ENCODE data around the gene CATSPER3.

Gene CATSPER3

DNA sequence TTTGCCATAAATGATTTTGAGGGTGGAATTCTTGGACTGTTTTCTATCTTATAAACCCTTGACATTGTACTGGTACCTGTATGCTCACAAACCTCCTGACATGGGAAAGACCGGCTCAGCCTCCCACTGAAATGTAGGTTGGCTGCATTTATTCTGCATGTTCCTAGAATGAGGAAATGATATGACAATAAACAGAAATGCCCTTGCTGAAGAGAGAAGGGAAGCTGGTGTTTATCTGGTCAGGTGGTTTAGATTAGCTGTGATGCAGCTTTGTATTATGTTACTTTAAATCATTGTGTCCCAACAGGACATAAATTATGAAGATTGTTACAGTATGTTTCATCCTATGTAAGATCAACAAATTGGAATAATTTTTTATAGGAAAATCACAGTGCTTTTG lies 23.1 kb upstream of the CATSPER3 start:
- Histone ChIP-seq H3K27ac (ENCODE audit: low read depth, low read length) (no peak overlapping the region), H3K4me3 (ENCODE audit: low read depth in 1 of 5, low read length in 5 of 5) (no peak overlapping the region), H3K9ac (ENCODE audit: low read length in 5 of 5) (no peak overlapping the region), H3K9me3 (ENCODE audit: control insufficient read depth in 5 of 5, low read length in 5 of 5) (no peaks in the 10 kb centered on the region), H3K36me3 (ENCODE audit: control insufficient read depth in 5 of 5, insufficient read depth in 5 of 5, low read length in 5 of 5) (peaks cover 0 to 5% (median under 1%) of the 10 kb centered on the region in 5 donors), H3K4me1 (ENCODE audit: control insufficient read depth in 5 of 5, insufficient read depth in 5 of 5, low read length in 5 of 5) (peaks cover 0 to 4% (median 0%) of the 10 kb centered on the region in 5 donors), H3K27me3 (ENCODE audit: control insufficient read depth in 5 of 5, insufficient read depth in 4 of 5, low read length in 5 of 5) (no peaks in the 10 kb centered on the region)

DNA sequence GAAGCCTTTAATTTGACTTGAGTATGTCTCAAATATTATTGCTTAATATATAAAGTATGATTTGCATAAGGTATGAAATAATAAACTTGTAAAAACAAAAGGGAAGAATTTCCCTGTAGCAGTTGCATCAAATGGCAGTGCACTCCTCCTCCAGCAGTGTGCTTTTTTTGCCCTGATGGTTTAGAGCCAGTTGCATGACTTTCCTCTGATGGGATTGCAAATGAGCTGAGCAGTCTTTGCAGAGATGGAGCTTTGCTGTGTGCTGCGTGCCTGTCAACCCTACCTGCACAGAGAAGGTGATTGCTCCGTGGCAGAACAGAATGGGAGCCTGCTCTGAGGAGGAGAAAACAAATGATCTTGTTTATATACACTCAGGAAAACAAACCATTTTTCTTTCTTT lies 22.7 kb upstream of the CATSPER3 start:
- Histone ChIP-seq H3K9me3 (ENCODE audit: control insufficient read depth in 5 of 5, low read length in 5 of 5) (no peaks in the 10 kb centered on the region), H3K27me3 (ENCODE audit: control insufficient read depth in 5 of 5, insufficient read depth in 4 of 5, low read length in 5 of 5) (no peaks in the 10 kb centered on the region), H3K4me3 (ENCODE audit: low read depth in 1 of 5, low read length in 5 of 5) (no peak overlapping the region), H3K27ac (ENCODE audit: low read depth, low read length) (no peak overlapping the region), H3K4me1 (ENCODE audit: control insufficient read depth in 5 of 5, insufficient read depth in 5 of 5, low read length in 5 of 5) (peaks cover 0 to 4% (median 0%) of the 10 kb centered on the region in 5 donors), H3K36me3 (ENCODE audit: control insufficient read depth in 5 of 5, insufficient read depth in 5 of 5, low read length in 5 of 5) (peaks cover 0 to 2% (median 0%) of the 10 kb centered on the region in 5 donors), H3K9ac (ENCODE audit: low read length in 5 of 5) (no peak overlapping the region)

DNA sequence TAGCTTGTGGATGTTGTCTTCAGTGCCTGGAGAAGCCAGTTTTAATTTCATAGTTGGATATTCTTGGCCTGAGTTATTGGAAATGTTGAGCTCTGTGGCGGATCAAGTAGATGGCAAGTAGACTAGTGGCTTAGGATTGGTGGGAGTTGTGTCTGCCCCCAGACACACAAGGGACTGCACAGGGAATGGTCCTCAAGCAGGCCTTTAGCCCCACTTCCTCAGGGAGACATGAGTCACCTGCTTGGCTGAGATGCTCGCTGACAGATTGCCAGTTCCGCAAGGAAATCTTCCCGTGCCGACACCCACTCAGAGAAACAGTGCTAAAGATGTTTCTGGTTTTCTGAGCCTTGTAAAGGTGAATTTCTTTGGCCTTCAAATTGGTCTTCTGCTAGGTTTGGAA lies 18.8 kb upstream of the CATSPER3 start:
- Histone ChIP-seq H3K27ac (ENCODE audit: low read depth, low read length) (no peak overlapping the region), H3K9ac (ENCODE audit: low read length in 5 of 5) (no peak overlapping the region), H3K4me1 (ENCODE audit: control insufficient read depth in 5 of 5, insufficient read depth in 5 of 5, low read length in 5 of 5) (peaks cover 0 to 4% (median 0%) of the 10 kb centered on the region in 5 donors), H3K36me3 (ENCODE audit: control insufficient read depth in 5 of 5, insufficient read depth in 5 of 5, low read length in 5 of 5) (peaks cover 0 to 5% (median 0%) of the 10 kb centered on the region in 5 donors), H3K9me3 (ENCODE audit: control insufficient read depth in 5 of 5, low read length in 5 of 5) (peaks cover 0 to 1% (median 0%) of the 10 kb centered on the region in 5 donors), H3K4me3 (ENCODE audit: low read depth in 1 of 5, low read length in 5 of 5) (no peak overlapping the region), H3K27me3 (ENCODE audit: control insufficient read depth in 5 of 5, insufficient read depth in 4 of 5, low read length in 5 of 5) (no peaks in the 10 kb centered on the region)

DNA sequence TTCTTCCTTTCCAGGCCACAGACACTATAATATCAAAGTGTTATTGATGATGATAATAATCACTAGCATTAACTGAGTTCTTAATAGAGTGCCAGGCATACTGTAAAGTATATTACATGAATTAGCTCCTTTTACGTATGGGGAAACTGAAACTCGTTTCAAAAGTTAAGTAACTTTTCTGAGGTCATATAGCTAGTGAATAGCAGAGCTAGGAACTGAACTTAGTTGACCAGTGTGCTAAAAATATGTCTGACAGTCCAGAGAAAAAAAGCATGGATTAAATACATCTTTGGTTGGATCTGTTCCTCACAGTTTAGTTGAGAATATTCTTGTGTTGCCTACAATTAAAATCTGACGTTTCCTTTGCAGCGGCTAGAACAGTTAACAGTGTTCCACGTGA lies 18.4 kb upstream of the CATSPER3 start:
- no peaks in the 10 kb centered on the region for H3K27me3 ChIP-seq (ENCODE audit: control insufficient read depth in 5 of 5, insufficient read depth in 4 of 5, low read length in 5 of 5)
- no peak overlapping the region for H3K4me3 ChIP-seq (ENCODE audit: low read depth in 1 of 5, low read length in 5 of 5)
- no peak overlapping the region for H3K27ac ChIP-seq (ENCODE audit: low read depth, low read length)
- no peak overlapping the region for H3K9ac ChIP-seq (ENCODE audit: low read length in 5 of 5)
- H3K9me3 ChIP-seq (ENCODE audit: control insufficient read depth in 5 of 5, low read length in 5 of 5), result peaks cover 0 to 5% (median 0%) of the 10 kb centered on the region in 5 donors
- peaks cover 0 to 5% (median 0%) of the 10 kb centered on the region in 5 donors for H3K36me3 ChIP-seq (ENCODE audit: control insufficient read depth in 5 of 5, insufficient read depth in 5 of 5, low read length in 5 of 5)
- peaks cover 0 to 4% (median 0%) of the 10 kb centered on the region in 5 donors for H3K4me1 ChIP-seq (ENCODE audit: control insufficient read depth in 5 of 5, insufficient read depth in 5 of 5, low read length in 5 of 5)

DNA sequence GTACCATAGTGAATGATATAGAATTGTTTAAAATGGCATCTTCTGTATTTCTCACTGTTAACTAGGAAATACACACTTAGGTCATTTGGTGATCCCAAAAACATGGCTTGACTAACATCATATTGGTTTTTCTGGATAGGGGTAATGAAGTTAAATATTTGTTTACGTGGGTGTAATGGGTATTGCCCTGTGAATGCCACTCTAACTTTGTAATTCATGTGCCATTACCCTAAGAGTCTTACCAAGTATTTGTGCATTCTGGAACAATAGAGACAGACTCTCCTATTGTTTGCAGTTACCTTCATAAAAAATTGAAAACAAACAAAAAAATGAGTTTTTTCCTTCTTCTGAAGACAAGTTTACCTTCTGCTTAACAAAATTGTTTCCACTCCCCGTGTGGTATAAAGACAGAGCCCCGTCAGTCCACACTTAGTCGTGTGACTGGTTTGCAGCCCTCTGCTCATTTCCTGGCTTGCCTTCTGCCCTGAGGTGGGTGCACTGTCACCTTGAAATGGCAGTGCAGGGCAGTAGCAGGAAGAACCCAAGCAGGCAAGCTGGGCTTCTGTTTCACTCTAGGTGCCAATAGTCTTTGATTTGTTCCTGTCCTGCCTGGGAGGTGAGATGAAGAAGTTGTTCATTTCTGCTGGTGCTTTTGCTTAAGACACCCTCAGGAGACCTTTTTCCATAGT lies 9.6 kb upstream of the CATSPER3 start:
- Histone ChIP-seq H3K9me3 (ENCODE audit: control insufficient read depth in 5 of 5, low read length in 5 of 5) (peaks cover 0 to 7% (median 0%) of the 10 kb centered on the region in 5 donors), H3K9ac (ENCODE audit: low read length in 5 of 5) (no peak overlapping the region), H3K27me3 (ENCODE audit: control insufficient read depth in 5 of 5, insufficient read depth in 4 of 5, low read length in 5 of 5) (no peaks in the 10 kb centered on the region), H3K27ac (ENCODE audit: low read depth, low read length) (no peak overlapping the region), H3K4me3 (ENCODE audit: low read depth in 1 of 5, low read length in 5 of 5) (no peak overlapping the region), H3K4me1 (ENCODE audit: control insufficient read depth in 5 of 5, insufficient read depth in 5 of 5, low read length in 5 of 5) (no peaks in the 10 kb centered on the region), H3K36me3 (ENCODE audit: control insufficient read depth in 5 of 5, insufficient read depth in 5 of 5, low read length in 5 of 5) (peaks cover 7 to 19% (median 15%) of the 10 kb centered on the region in 5 donors)

DNA sequence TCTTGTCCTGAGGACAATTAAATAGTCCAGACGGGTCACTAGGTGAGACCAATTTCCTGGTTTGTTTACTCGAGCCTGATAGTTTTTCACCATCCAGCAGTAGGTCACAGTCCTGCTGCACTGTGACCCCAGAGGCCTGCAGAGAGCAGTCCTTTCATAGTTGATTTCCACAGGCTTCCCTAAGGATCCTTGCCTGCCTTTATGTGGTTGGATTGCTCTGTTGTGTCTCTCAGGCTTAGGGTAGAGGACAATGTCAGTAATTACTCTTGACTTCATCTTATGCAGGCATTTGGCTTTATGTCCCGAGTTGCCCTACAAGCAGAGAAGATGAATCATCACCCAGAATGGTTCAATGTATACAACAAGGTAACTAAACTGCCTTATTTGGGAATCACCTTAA lies 9.0 kb upstream of the CATSPER3 start:
- Histone ChIP-seq H3K4me3 (ENCODE audit: low read depth in 1 of 5, low read length in 5 of 5) (no peak overlapping the region), H3K4me1 (ENCODE audit: control insufficient read depth in 5 of 5, insufficient read depth in 5 of 5, low read length in 5 of 5) (no peaks in the 10 kb centered on the region), H3K36me3 (ENCODE audit: control insufficient read depth in 5 of 5, insufficient read depth in 5 of 5, low read length in 5 of 5) (peaks cover 7 to 21% (median 16%) of the 10 kb centered on the region in 5 donors), H3K27ac (ENCODE audit: low read depth, low read length) (no peak overlapping the region), H3K27me3 (ENCODE audit: control insufficient read depth in 5 of 5, insufficient read depth in 4 of 5, low read length in 5 of 5) (no peaks in the 10 kb centered on the region), H3K9me3 (ENCODE audit: control insufficient read depth in 5 of 5, low read length in 5 of 5) (peaks cover 0 to 7% (median 0%) of the 10 kb centered on the region in 5 donors), H3K9ac (ENCODE audit: low read length in 5 of 5) (no peak overlapping the region)

DNA sequence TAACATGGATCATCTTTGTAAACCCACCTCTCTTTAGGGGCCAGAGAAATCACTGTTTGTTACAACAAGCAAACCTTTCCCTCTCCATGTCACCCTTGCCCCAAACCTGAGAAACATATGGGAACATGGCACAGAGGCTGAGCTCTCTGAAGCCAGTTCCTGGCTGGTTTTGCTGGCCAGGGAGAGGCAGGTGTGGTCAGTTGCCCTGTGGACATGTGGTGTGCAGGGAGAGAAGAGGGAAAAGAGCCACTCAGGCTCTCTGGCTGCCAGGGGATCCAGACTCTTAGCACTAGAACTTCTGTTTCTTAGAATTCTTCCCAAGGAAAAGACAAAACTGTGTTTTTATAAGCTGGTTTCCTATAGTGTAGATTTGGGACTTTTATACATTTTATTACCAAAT lies 4.6 kb upstream of the CATSPER3 start:
- no peaks in the 10 kb centered on the region for H3K4me1 ChIP-seq (ENCODE audit: control insufficient read depth in 5 of 5, insufficient read depth in 5 of 5, low read length in 5 of 5)
- H3K9ac ChIP-seq (ENCODE audit: low read length in 5 of 5), result no peak overlapping the region
- H3K27ac ChIP-seq (ENCODE audit: low read depth, low read length), result no peak overlapping the region
- H3K9me3 ChIP-seq (ENCODE audit: control insufficient read depth in 5 of 5, low read length in 5 of 5), result no peaks in the 10 kb centered on the region
- H3K4me3 ChIP-seq (ENCODE audit: low read depth in 1 of 5, low read length in 5 of 5), result no peak overlapping the region
- peaks cover 12 to 33% (median 22%) of the 10 kb centered on the region in 5 donors for H3K36me3 ChIP-seq (ENCODE audit: control insufficient read depth in 5 of 5, insufficient read depth in 5 of 5, low read length in 5 of 5)
- H3K27me3 ChIP-seq (ENCODE audit: control insufficient read depth in 5 of 5, insufficient read depth in 4 of 5, low read length in 5 of 5), result no peaks in the 10 kb centered on the region

DNA sequence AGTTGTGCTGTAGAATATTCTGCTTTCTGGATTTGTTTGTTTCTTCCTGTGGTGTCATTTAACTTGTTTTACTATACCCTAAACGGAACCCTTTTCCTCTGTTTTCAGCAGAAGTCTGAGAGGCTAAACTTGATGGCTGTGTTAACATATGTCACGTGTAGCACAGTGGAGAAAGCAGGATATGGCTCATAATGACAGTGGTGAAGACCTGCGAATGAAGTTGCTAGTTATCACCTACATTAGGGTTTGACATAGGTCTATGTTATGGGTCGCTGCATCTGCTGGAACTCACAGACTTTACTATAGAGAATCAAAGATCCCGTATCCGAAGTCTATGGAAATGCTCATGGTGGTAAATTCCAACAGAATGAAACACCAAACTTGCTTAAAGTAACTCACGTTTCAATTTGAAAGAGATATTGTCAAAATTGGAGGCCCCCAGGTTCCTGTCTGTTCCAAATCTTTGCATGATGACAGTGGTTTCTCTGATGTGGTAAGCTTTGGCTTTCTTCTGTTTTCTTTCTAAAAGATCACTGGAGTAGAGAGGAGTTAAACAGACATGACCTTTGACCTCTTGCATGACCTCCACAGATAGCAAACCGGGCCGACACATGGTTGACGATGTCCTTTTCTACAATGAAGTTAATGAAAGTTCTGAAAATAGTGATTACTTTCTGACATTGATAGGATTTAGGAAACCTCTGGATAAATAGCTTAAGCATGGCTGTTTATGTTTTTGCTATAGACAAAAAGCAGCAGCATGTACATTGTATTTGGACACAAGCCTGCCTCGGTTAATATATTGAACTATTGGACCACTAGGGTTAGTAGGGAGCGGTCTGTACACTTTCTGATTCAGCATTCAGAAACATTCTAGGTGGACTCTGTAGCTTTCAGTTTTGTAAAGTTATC lies 3.1 kb upstream of the CATSPER3 start:
- Histone ChIP-seq H3K4me1 (ENCODE audit: control insufficient read depth in 5 of 5, insufficient read depth in 5 of 5, low read length in 5 of 5) (no peaks in the 10 kb centered on the region), H3K27ac (ENCODE audit: low read depth, low read length) (no peak overlapping the region), H3K4me3 (ENCODE audit: low read depth in 1 of 5, low read length in 5 of 5) (no peak overlapping the region), H3K9ac (ENCODE audit: low read length in 5 of 5) (no peak overlapping the region), H3K27me3 (ENCODE audit: control insufficient read depth in 5 of 5, insufficient read depth in 4 of 5, low read length in 5 of 5) (no peaks in the 10 kb centered on the region), H3K9me3 (ENCODE audit: control insufficient read depth in 5 of 5, low read length in 5 of 5) (no peaks in the 10 kb centered on the region), H3K36me3 (ENCODE audit: control insufficient read depth in 5 of 5, insufficient read depth in 5 of 5, low read length in 5 of 5) (peaks cover 8 to 33% (median 22%) of the 10 kb centered on the region in 5 donors)

DNA sequence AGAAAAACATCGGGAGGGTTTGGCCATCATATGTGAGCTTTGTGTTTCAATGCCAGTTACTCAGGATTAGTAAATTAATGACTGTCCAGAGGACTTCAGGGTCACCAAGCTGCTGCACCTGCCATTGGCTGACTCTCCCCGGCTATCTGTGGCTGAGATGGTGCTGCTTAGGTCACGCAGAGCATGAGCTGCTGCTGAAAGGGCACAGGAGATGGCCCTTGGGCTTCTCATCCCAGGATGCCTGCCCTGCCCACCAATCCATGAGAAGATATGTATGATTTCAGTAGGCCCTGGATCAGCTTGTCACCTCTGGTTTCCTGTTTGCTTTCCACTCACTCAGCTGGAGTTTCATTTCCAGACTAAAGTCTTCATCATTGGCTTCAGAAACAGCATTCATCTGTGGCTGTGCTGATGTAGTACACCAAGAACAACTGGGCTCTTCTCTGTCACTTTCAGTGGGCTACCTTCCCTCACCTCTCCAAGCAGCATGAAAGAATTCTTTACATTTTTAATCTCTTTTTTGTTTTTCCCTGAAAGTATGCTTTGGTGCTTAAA lies 2.4 kb upstream of the CATSPER3 start:
- H3K9me3 ChIP-seq (ENCODE audit: control insufficient read depth in 5 of 5, low read length in 5 of 5), result no peaks in the 10 kb centered on the region

DNA sequence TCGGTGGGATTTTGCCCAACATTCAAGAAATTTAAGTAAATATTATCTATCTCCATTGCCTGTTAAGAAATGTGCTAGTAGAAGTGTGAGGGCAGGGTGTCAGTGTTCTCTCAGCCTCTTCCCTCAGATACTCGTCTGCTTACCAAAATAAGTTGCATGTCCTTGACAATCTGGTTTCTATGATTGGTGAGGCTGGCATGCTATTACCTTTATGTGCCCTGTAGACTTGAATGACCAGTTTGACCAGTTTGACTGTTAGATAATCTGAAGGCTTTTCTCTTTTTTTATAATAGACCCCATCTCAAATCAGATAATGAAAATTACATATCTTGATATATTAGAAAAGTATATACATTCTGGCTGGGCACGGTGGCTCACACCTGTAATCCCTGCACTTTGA lies 348 bp downstream of the CATSPER3 start:
- Histone ChIP-seq H3K27me3 (ENCODE audit: control insufficient read depth in 5 of 5, insufficient read depth in 4 of 5, low read length in 5 of 5) (no peaks in the 10 kb centered on the region), H3K9ac (ENCODE audit: low read length in 5 of 5) (no peak overlapping the region), H3K9me3 (ENCODE audit: control insufficient read depth in 5 of 5, low read length in 5 of 5) (no peaks in the 10 kb centered on the region), H3K4me1 (ENCODE audit: control insufficient read depth in 5 of 5, insufficient read depth in 5 of 5, low read length in 5 of 5) (no peaks in the 10 kb centered on the region), H3K4me3 (ENCODE audit: low read depth in 1 of 5, low read length in 5 of 5) (no peak overlapping the region), H3K27ac (ENCODE audit: low read depth, low read length) (no peak overlapping the region), H3K36me3 (ENCODE audit: control insufficient read depth in 5 of 5, insufficient read depth in 5 of 5, low read length in 5 of 5) (peaks cover 1 to 21% (median 10%) of the 10 kb centered on the region in 5 donors)

More for the DNA sequence above, 2.4 kb upstream of the CATSPER3 start:
- Histone ChIP-seq H3K4me1 (ENCODE audit: control insufficient read depth in 5 of 5, insufficient read depth in 5 of 5, low read length in 5 of 5) (no peaks in the 10 kb centered on the region), H3K9ac (ENCODE audit: low read length in 5 of 5) (no peak overlapping the region), H3K36me3 (ENCODE audit: control insufficient read depth in 5 of 5, insufficient read depth in 5 of 5, low read length in 5 of 5) (peaks cover 8 to 37% (median 22%) of the 10 kb centered on the region in 5 donors), H3K4me3 (ENCODE audit: low read depth in 1 of 5, low read length in 5 of 5) (no peak overlapping the region), H3K27me3 (ENCODE audit: control insufficient read depth in 5 of 5, insufficient read depth in 4 of 5, low read length in 5 of 5) (no peaks in the 10 kb centered on the region), H3K27ac (ENCODE audit: low read depth, low read length) (no peak overlapping the region)

Measured in subcutaneous abdominal adipose tissue (tissue), 5 donors.